HG03095 (cell line): ENCODE measurements around the gene ERBB4.

ENCODE experiments used
- ATAC-seq: cut with Tn5 transposase; IDR thresholded peaks from one replicate; pipeline ENCODE4 v1.9.1; 2021; ENCODE audit warnings: moderate library complexity; ENCODE audit not compliant: unreplicated experiment

Gene ERBB4

GRCh38 chr2:212538305-212539071, at the start of gene ERBB4:
TSS of gene ERBB4 (minus strand) at chr2:212538802. CDS start at chr2:212538530, 272 bp downstream.
- ATAC-seq, result no peak

- ATAC-seq, result no peak
These were observed 41.5 kb upstream of the ERBB4 start for GRCh38 chr2:212580117-212580516.

DNA sequence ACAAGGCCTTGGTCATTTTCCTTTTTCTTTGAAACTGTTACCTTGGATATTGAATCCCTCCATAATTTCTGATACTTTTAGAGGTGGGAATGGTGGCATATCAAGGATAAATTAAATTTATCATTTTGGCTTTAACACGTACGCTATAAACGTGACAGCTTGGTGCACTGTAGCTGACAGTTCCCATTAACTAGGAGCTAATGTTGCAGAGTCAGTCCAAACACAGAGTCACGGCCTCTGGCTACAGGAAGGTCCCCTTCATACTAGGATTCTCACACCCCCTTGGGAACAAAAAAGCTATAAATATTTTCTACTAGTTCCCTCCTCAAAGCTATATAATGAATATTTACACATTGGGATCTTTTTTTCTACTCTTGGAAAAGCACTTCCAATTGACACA, 17.7 kb upstream of the ERBB4 start:
- no peak for ATAC-seq

DNA sequence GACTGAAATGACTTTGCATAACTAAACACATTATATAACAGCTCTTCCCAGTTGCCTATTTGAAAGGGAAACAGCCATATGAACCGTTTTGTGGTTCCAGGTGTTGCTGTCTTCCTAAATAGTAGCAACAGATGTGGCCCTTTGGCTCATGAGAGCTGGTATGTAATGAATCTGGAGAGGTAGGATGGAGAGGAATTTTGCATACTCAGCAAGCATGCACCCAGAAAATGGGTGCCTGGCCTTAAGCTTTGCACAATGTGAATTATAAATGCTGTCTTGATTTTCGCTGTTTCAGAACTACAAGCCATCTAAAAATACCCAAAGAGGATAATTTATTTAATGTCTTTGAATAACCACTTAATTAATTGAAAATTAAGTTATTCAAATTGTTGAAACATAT, 15.6 kb upstream of the ERBB4 start:
- ATAC-seq, result no peak

GRCh38 chr2:212549941-212550340, 11.3 kb upstream of the ERBB4 start:
- ATAC-seq, result no peak

GRCh38 chr2:212549463-212549862, 10.9 kb upstream of the ERBB4 start:
- no peak for ATAC-seq

DNA sequence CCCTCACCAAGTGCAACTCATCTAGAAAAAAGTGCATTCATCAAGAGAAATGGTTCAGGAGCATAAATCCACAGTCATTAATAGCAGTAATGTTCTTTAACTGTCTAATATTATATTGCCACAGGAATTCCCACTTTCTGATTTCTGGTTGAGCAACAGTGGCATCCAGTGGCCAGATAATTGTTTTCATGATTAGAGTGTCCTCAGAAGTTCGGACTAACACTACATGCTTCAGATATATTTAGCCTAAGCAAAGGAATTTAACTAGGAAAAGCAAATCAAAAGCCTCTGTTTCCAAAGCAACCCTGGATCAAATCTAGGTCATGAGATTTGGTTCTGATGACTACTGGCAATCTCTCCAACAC, 9.8 kb upstream of the ERBB4 start:
- ATAC-seq, result no peak

GRCh38 chr2:212547716-212548454, 9.3 kb upstream of the ERBB4 start:
- ATAC-seq, result no peak

DNA sequence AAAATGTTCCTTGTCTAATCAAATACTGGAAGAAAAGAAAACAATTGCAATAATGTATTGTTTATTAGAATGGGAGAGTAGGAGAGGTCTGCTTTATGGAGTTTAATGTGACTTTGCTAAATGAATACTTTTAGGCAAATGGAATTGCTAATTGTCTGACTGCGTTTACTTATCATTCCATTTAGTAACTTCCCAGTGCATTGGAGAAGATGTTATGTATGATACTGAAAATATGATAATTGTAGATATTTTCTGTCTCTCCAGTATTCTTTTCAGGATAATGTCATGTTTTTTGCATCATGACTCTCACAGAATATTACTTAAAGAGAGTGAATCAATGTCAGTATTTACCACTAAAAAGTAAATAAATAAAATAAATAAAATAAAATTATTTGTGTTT, 8.1 kb upstream of the ERBB4 start:
- ATAC-seq, result no peak

GRCh38 chr2:212540341-212540740, 1.7 kb upstream of the ERBB4 start:
- no peak for ATAC-seq

- ATAC-seq, result no peak
These were observed 674 bp upstream of the ERBB4 start for GRCh38 chr2:212539072-212539880.

- no peak for ATAC-seq
These were observed 787 bp downstream of the ERBB4 start for GRCh38 chr2:212537726-212538304.

DNA sequence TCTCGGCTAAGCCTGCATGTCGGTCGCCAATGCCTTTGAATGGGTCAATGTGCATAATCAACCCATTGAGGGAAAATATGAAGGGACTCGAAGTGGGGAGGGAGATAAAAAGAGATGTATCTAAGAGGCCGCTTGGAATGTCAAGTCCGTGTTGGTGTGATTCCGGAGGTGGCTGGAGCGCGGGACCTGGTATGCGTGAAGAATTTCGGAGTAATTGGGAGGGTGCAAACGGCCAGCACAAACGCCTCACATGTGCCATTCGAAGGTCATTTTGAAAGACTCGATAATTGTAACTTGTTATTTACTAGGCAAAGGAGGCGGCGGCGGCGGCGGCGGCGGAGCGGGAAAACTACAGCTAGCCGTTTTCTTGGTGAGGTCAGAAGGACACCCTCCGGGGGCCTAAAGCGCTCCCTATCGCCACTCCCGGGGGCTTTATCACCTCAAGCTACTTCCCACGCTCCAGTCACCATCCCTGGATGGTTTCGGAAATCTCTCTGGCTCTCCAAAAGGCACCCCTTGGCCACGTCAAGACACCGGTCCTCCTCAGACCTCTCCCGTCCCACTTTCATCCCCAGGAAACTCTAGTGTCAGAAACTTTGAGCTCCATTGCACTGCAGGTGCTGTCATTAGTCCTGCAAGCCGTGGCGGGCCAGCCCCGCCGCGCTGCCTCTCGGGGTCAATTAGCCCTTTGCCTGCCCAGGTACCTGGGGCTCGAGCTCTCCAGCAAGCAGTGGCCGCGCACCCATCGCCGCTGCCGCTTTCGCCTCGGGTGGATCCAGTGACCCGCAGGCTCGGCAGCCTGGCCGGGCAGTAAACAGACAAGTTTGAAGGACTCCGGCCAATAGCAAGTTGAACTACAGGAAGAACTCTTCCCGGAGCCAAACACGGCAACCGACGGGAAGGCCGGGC, 1.5 kb downstream of the ERBB4 start:
- no peak for ATAC-seq

- no peak for ATAC-seq
These were observed 2.4 kb downstream of the ERBB4 start for GRCh38 chr2:212535996-212536816.

- no peak for ATAC-seq
These were observed 4.3 kb downstream of the ERBB4 start for GRCh38 chr2:212534336-212534735.

GRCh38 chr2:212532585-212532984, 6.0 kb downstream of the ERBB4 start:
- no peak for ATAC-seq

DNA sequence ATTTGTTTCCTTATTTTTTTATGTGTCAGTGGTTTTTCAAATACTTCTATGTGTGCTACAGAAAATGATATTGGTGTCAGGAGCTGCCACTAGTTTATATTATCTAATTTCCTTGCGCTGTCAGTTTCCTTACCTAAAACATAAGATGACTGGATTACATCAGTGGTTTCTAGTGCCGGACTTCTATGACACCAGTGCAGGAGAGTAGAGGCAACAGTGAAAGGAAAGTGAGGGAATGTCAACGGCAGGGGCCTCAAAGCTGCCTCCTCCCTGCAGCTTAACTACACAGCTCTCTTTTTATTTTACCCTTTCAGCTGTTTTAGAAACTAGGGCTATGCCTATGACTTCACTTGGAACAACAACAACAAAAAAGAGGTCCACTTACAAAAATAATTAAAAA, 6.5 kb downstream of the ERBB4 start:
- no peak for ATAC-seq

GRCh38 chr2:212531499-212531898, 7.1 kb downstream of the ERBB4 start:
- ATAC-seq, result no peak

DNA sequence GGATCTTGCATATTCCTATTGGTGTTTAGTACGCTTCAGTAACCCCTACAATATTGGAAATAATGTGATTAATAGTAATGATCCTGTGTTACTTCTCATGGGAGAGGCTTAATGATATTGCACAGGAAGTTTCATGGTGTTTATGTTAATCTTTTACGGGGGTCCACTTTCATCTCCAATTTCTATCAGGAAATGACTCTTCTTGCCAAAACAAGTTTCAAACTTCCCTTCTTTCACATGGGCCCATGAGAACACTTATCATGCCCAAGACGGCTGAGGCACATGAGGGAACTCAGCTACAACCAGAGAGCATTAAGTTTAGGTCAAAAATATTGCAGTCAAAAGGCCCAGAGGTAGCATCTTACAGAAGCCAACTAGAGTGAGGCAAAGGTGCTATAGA, 7.6 kb downstream of the ERBB4 start:
- no peak for ATAC-seq
